GM12878 (cell line): ENCODE measurements around the gene CBX2. TPM values are rescaled to one million over a fixed set of nuclear protein-coding genes. Genes with fewer than 3 reads are reported as not detected.
A peak's percentile ranks its signal among the peaks of the same experiment; 100 is the strongest.
"Not testable (repeated sequence)": the region's sequence is repeated elsewhere in the genome, so short reads cannot be mapped to it uniquely, and the experiment has no call there.

Experiments used
- ATAC-seq: fragments of 200-7000 bp; cut with Tn5 transposase; 3 replicates; pipeline ENCODE4 v1.9.1; 2020; ENCODE audit warnings: mild to moderate bottlenecking, moderate library complexity
- BruUV-seq: library from RNA; stranded (reverse); fragments of 400-500 nt; replicated peaks from 2 replicates; lab custom pipeline; 2021; lab: Mats Ljungman, UMichigan
- CTCF ChIA-PET: fragments of 300-600 bp; sonication (Branson Sonifier 250); formaldehyde crosslinking; extraction: SDS; loops from one replicate; lab custom pipeline; 2021; ENCODE audit warnings: inconsistent platforms; lab: Yijun Ruan, JAX
- POLR2A ChIA-PET: fragments of 350-600 bp; formaldehyde crosslinking; extraction: SDS; loops from one replicate; lab custom pipeline; 2021; ENCODE audit warnings: inconsistent platforms; lab: Charles Lee
- RAD21 ChIA-PET: fragments of 300-600 bp; sonication (Branson Sonifier 250); formaldehyde crosslinking; loops from one replicate; lab custom pipeline; 2023; ENCODE audit warnings: antibody characterized with exemption; ENCODE audit not compliant: unreplicated experiment; lab: Charles Lee
- SMC1A ChIA-PET: fragments of 300-600 bp; sonication (Branson Sonifier 250); formaldehyde crosslinking; loops from one replicate; lab custom pipeline; 2023; ENCODE audit not compliant: unreplicated experiment, uncharacterized antibody; lab: Charles Lee
- DNase-seq: peaks from one replicate; pipeline ENCODE4 v3.0.0-alpha.2; 2011; ENCODE audit warnings: low read depth, low spot score
- FAIRE-seq: peaks from 3 replicates; lab custom pipeline; 2011; peaks lifted over from hg19 to GRCh38; lab: Jason Lieb, UNC
- H2AFZ ChIP-seq: 2 replicates; pipeline ENCODE4 v1.6.0; 2011; ENCODE audit warnings: low read depth, low read length, control low read depth; ENCODE audit not compliant: control insufficient read depth
- H3K27ac ChIP-seq: 2 replicates; pipeline ENCODE4 v1.5.1; 2011; ENCODE audit warnings: control low read depth; ENCODE audit not compliant: control insufficient read depth, insufficient read depth
- H3K27me3 ChIP-seq, 2 experiments: replicated peaks in 1 of 2; 2 replicates each; pipeline versions ENCODE4 v1.6.0 to v1.6.1; 2011; ENCODE audit warnings: low read length in 1 of 2; ENCODE audit not compliant: control insufficient read depth in 2 of 2, insufficient read depth in 2 of 2
- H3K36me3 ChIP-seq, 2 experiments: 2 replicates each; pipeline ENCODE4 v1.5.1; 2011; ENCODE audit warnings: low read length in 1 of 2; ENCODE audit not compliant: control insufficient read depth in 2 of 2, insufficient read depth in 2 of 2
- H3K4me1 ChIP-seq: 2 replicates; pipeline ENCODE4 v1.6.1; 2011; ENCODE audit warnings: mild to moderate bottlenecking, low read length, moderate library complexity, mixed read lengths; ENCODE audit not compliant: control insufficient read depth, insufficient read depth
- H3K4me2 ChIP-seq: 2 replicates; pipeline ENCODE4 v1.6.0; 2011; ENCODE audit warnings: control low read depth; ENCODE audit not compliant: control insufficient read depth, insufficient read depth
- H3K4me3 ChIP-seq: fragments of 200-600 bp; sonication (generic); 2 replicates; pipeline ENCODE4 v1.5.1; 2016
- H3K79me2 ChIP-seq: 2 replicates; pipeline ENCODE4 v1.6.0; 2011; ENCODE audit warnings: low read length; ENCODE audit not compliant: control insufficient read depth, insufficient read depth
- H3K9ac ChIP-seq: 2 replicates; pipeline ENCODE4 v1.8.0; 2011; ENCODE audit warnings: low read length, control low read depth, mixed read lengths; ENCODE audit not compliant: control insufficient read depth, insufficient read depth
- H3K9me3 ChIP-seq: replicated peaks from 3 replicates; pipeline ENCODE4 v1.5.1; 2011; ENCODE audit warnings: mild to moderate bottlenecking, low read length; ENCODE audit not compliant: control insufficient read depth, insufficient read depth
- H4K20me1 ChIP-seq: 2 replicates; pipeline ENCODE4 v1.6.0; 2011; ENCODE audit not compliant: control insufficient read depth, insufficient read depth
- ATF7 ChIP-seq: fragments of 450-650 bp; IDR thresholded peaks from 2 replicates; pipeline ENCODE4 v1.6.1; 2016; ENCODE audit warnings: low read depth, mild to moderate bottlenecking
- CEBPB ChIP-seq, 2 experiments: fragments of 150-350 bp in 1 of 2; IDR thresholded peaks; 2 replicates each; pipeline ENCODE4 v1.6.1; 2012 to 2014; ENCODE audit warnings: low read depth in 2 of 2, low read length in 2 of 2, borderline replicate concordance in 1 of 2, inconsistent platforms in 1 of 2
- CREB1 ChIP-seq: IDR thresholded peaks from 2 replicates; pipeline ENCODE4 v1.6.1; 2012; ENCODE audit warnings: low read depth, mild to moderate bottlenecking, inconsistent platforms
- CREM ChIP-seq: IDR thresholded peaks from 2 replicates; pipeline ENCODE4 v1.6.1; 2014; ENCODE audit warnings: antibody characterized with exemption, low read depth
- LARP7 ChIP-seq: fragments of 450-650 bp; IDR thresholded peaks from 2 replicates; pipeline ENCODE4 v1.6.1; 2017; ENCODE audit warnings: mild to moderate bottlenecking
- POLR2A ChIP-seq: IDR thresholded peaks from 2 replicates; pipeline ENCODE4 v1.6.1; 2011; ENCODE audit warnings: low read depth, mild to moderate bottlenecking, low read length
- RUNX3 ChIP-seq: IDR thresholded peaks from 2 replicates; pipeline ENCODE4 v1.6.1; 2012; ENCODE audit warnings: low read length, inconsistent platforms
- WGBS: methylation state at CpG from one replicate; pipeline ENCODE4 v1.1.6; 2016; ENCODE audit warnings: low lambda C conversion rate; ENCODE audit not compliant: insufficient replicate concordance, insufficient coverage; ENCODE audit errors: missing lambda C conversion rate; 5-methylcytosine and 5-hydroxymethylcytosine counted together
- in situ Hi-C: fragments of 300-500 bp; cut with MboI; formaldehyde crosslinking; loops from 9 replicates; pipeline ENCODE4 v1.14.3; 2018; ENCODE audit warnings: mixed read lengths
- intact Hi-C: fragments of 100-400 bp; cut with micrococcal nuclease; formaldehyde crosslinking; loops from one replicate; pipeline ENCODE4 v1.14.2; 2022; ENCODE audit not compliant: unreplicated experiment
- polyA plus RNA-seq, 11 experiments: library from polyadenylated mRNA; depleted of rRNA in 4 of 11; unstranded in 6 of 11; stranded (reverse) in 5 of 11; fragments of >200 nt; fragmentation: Nextera tagmentation in 4 of 11; fragmentation: Illumina TruSeq in 1 of 11; extraction: Ambion mirVana in 4 of 11; extraction: Trizol in 1 of 11; gene quantifications; 1 replicate in 1 of 11; 2 replicates in 10 of 11; pipeline versions ENCODE4 v1.2.1 to v1.2.3, GENCODE V29; 2011 to 2016; ENCODE audit warnings: inconsistent platforms in 2 of 11, missing spikeins in 2 of 11, low read depth in 1 of 11
- total RNA-seq, 4 experiments: library from RNA; depleted of rRNA in 3 of 4; stranded (reverse); fragments of >200 nt in 3 of 4; fragmentation: Illumina TruSeq in 1 of 4; extraction: Trizol in 1 of 4; gene quantifications; 2 replicates each; pipeline versions ENCODE4 v1.2.1 to v1.2.3, GENCODE V29; 2013 to 2021
- TF ChIP-seq, protein P1 (sequence below): fragments of 450-650 bp; formaldehyde crosslinking; IDR thresholded peaks from 2 replicates; pipeline ENCODE4 v1.4.0; 2020; ENCODE audit warnings: mild to moderate bottlenecking, moderate library complexity

Gene CBX2
- total and polyA plus RNA-seq, 10 of the 15 experiments (the other 5 are each of a cell fraction or from before 2014, with no cell fraction given) = 0.35 to 7.5 (median 4.2) TPM

DNA sequence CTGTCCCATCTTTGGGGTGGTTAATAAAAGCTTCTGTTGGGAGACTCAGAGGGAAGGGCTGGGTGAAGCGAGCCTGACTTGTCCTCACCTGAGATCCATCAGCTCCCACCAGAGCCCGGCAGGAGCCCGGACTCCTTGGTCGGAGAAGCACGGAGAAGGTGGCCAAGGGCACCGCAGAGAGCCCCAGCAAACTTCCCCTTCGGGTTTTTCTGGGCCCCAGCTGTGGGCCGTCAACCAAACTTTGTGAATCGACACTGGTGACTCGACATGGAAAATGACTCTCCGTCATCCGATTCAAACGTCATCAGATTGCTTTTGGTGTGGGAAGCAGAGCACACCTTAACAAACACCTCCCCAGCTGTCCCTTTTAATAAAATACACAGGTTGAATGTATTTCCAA lies 25.8 kb upstream of the CBX2 start:
- POLR2A ChIA-PET = no interaction called here
- ATAC-seq = no peak; the same call in 2 of the 3 replicates
- no peak overlapping the region for H3K4me3 ChIP-seq

DNA sequence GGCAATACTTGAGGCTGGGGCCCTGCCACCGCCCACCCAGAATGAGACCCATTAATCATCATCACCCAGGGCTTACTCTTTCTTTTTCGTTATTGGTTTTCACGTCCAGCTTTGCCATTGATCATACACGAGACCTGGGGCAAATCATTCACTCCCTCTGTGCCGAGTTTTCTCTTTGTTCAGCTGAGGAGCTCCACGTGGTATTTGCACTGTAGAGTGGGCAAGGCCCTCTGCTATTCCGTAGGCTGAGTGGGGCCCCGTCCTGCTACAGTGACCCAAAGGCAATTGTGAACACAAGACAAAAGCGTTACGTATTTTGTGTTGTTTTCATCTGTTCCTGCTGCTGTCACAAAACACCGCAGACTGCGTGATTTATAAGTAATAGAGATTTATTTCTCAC lies 23.6 kb upstream of the CBX2 start:
- no peak for DNase-seq
- no peaks in the 10 kb centered on the region for H3K36me3 ChIP-seq
- in situ Hi-C loops = no loop called here
- intact Hi-C loops = no loop called here
- no peak for ATAC-seq
- no peaks in the 10 kb centered on the region; a peak in 1 of 4 replicates for H3K27me3 ChIP-seq
- no peak overlapping the region for H2AFZ ChIP-seq
- no peak overlapping the region for H3K27ac ChIP-seq
- no peak for FAIRE-seq
- H3K4me2 ChIP-seq = no peak overlapping the region
- no peaks in the 10 kb centered on the region for H3K79me2 ChIP-seq
- H3K4me3 ChIP-seq = no peak overlapping the region
- 37% methylated on average over 12 of the region's 12 CpGs for WGBS
- no peaks in the 10 kb centered on the region for H3K9me3 ChIP-seq
- ChIA-PET SMC1A (no interaction called here), RAD21 (no interaction called here)
- H3K9ac ChIP-seq = no peak overlapping the region
- TF ChIP-seq, protein P1, sequence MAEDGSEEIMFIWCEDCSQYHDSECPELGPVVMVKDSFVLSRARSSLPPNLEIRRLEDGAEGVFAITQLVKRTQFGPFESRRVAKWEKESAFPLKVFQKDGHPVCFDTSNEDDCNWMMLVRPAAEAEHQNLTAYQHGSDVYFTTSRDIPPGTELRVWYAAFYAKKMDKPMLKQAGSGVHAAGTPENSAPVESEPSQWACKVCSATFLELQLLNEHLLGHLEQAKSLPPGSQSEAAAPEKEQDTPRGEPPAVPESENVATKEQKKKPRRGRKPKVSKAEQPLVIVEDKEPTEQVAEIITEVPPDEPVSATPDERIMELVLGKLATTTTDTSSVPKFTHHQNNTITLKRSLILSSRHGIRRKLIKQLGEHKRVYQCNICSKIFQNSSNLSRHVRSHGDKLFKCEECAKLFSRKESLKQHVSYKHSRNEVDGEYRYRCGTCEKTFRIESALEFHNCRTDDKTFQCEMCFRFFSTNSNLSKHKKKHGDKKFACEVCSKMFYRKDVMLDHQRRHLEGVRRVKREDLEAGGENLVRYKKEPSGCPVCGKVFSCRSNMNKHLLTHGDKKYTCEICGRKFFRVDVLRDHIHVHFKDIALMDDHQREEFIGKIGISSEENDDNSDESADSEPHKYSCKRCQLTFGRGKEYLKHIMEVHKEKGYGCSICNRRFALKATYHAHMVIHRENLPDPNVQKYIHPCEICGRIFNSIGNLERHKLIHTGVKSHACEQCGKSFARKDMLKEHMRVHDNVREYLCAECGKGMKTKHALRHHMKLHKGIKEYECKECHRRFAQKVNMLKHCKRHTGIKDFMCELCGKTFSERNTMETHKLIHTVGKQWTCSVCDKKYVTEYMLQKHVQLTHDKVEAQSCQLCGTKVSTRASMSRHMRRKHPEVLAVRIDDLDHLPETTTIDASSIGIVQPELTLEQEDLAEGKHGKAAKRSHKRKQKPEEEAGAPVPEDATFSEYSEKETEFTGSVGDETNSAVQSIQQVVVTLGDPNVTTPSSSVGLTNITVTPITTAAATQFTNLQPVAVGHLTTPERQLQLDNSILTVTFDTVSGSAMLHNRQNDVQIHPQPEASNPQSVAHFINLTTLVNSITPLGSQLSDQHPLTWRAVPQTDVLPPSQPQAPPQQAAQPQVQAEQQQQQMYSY (CRISPR knock-in tag) = no peak
- TF ChIP-seq LARP7 (no peak), CEBPB (IDR thresholded peaks at IDR 0.05; ENCODE audit: borderline replicate concordance in 1 of 2, low read depth in 2 of 2, low read length in 2 of 2) (no peak)
- TF ChIP-seq, all 136 proteins: peak for 0
- no peaks in the 10 kb centered on the region for H4K20me1 ChIP-seq
- no TSS peak for BruUV-seq
- ChIA-PET POLR2A (interaction anchor here (1.0 kb wide), 1 partner anchor 10 kb away, joined by 3 read pairs; no protein-coding TSS in a partner anchor), CTCF (no interaction called here)
- peaks cover 3% of the 10 kb centered on the region for H3K4me1 ChIP-seq

More for the DNA sequence above, 25.8 kb upstream of the CBX2 start:
- no peak overlapping the region for H3K9ac ChIP-seq
- ChIA-PET RAD21 (no interaction called here), CTCF (interaction anchor here (0.6 to 1.4 kb wide), 5 partner anchors 8 to 220 kb away, joined by 3 to 4 read pairs (median 4); no protein-coding TSS in a partner anchor), SMC1A (no interaction called here)
- no peaks in the 10 kb centered on the region for H3K9me3 ChIP-seq
- peaks cover 0 to 4% of the 10 kb centered on the region in 2 experiments; a peak in 2 of 4 replicates for H3K27me3 ChIP-seq
- H2AFZ ChIP-seq = no peak overlapping the region
- BruUV-seq = no TSS peak
- H3K36me3 ChIP-seq = no peaks in the 10 kb centered on the region
- H3K79me2 ChIP-seq = no peaks in the 10 kb centered on the region
- intact Hi-C loops (no loop called here), in situ Hi-C loops (no loop called here)
- DNase-seq (no peak), FAIRE-seq (no peak)
- no peak overlapping the region for H3K27ac ChIP-seq
- 0 out of 2 replicates have a peak, but pooled peaks have one; percentile 31 for TF ChIP-seq CREM
- TF ChIP-seq RUNX3 = 0 out of 2 replicates have a peak, but pooled peaks have one; percentile 7
- TF ChIP-seq ATF7 = no peak
- TF ChIP-seq POLR2A = no peak
- TF ChIP-seq CREB1 = peak; percentile 81
- WGBS = 10% methylated on average over 13 of the region's 13 CpGs
- H4K20me1 ChIP-seq = no peaks in the 10 kb centered on the region
- 0 out of 2 replicates have a peak overlapping the region, but pooled peaks have one; percentile 9 for H3K4me2 ChIP-seq
- peaks cover 3% of the 10 kb centered on the region for H3K4me1 ChIP-seq

DNA sequence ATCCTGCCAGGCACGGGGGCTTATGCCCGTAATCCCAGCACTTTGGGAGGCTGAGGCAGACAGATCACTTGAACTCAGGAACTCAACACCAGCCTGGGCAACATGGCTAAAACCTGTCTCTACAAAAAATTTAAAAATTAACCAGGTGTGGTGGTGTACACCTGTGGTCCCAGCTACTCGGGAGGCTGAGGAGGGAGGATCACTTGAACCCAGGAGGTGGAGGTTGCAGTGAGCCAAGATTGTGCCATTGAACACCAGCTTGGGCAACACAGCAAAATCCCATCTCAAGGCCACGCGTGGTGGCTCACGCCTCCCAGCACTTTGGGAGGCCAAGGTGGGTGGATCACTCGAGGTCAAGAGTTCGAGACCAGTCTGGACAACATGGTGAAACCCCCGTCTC lies 23.0 kb upstream of the CBX2 start:
- H3K27ac ChIP-seq, H3K4me3 ChIP-seq, POLR2A ChIA-PET, intact Hi-C loops, H3K36me3 ChIP-seq, BruUV-seq, RAD21 ChIA-PET, SMC1A ChIA-PET, H3K79me2 ChIP-seq, H3K9ac ChIP-seq, H4K20me1 ChIP-seq, H3K9me3 ChIP-seq, H3K4me2 ChIP-seq, H3K4me1 ChIP-seq, H2AFZ ChIP-seq, H3K27me3 ChIP-seq, DNase-seq, in situ Hi-C loops, ATAC-seq, FAIRE-seq: not testable (repeated sequence)
- CTCF ChIA-PET = interaction anchor here (0.8 kb wide), 1 partner anchor 13 kb away, joined by 3 read pairs; no protein-coding TSS in a partner anchor
- 30% methylated on average over 9 of the region's 9 CpGs for WGBS
